GM19397 (cell line): ENCODE results near the gene NTRK3.
"Not testable (repeated sequence)": the region's sequence is repeated elsewhere in the genome, so short reads cannot be mapped to it uniquely, and the experiment has no call there.

Source experiments
- ATAC-seq: cut with Tn5 transposase; IDR thresholded peaks from one replicate; pipeline ENCODE4 v1.9.1; 2021; ENCODE audit warnings: mild to moderate bottlenecking, moderate library complexity; ENCODE audit not compliant: unreplicated experiment

The NTRK3 gene

GRCh38 chr15:87851497-87851896 lies 405.0 kb downstream of the NTRK3 start:
- no peak for ATAC-seq

GRCh38 chr15:87850916-87851315 lies 405.6 kb downstream of the NTRK3 start:
- no peak for ATAC-seq

- ATAC-seq, result no peak
These were observed 407.4 kb downstream of the NTRK3 start for GRCh38 chr15:87849181-87849580.

GRCh38 chr15:87848012-87848411 lies 408.5 kb downstream of the NTRK3 start:
- ATAC-seq, result no peak

GRCh38 chr15:87846746-87847145 lies 409.8 kb downstream of the NTRK3 start:
- no peak for ATAC-seq

GRCh38 chr15:87843312-87843711 lies 413.2 kb downstream of the NTRK3 start:
- no peak for ATAC-seq

- no peak for ATAC-seq
These were observed 415.0 kb downstream of the NTRK3 start for GRCh38 chr15:87841426-87841998.

- ATAC-seq, result not testable (repeated sequence)
These were observed 420.7 kb downstream of the NTRK3 start for GRCh38 chr15:87835830-87836229.

- ATAC-seq, result not testable (repeated sequence)
These were observed 423.2 kb downstream of the NTRK3 start for GRCh38 chr15:87833333-87833732.

GRCh38 chr15:87829332-87830050 lies 427.0 kb downstream of the NTRK3 start:
- no peak for ATAC-seq

GRCh38 chr15:87828608-87829007 lies 427.9 kb downstream of the NTRK3 start:
- no peak for ATAC-seq

- no peak for ATAC-seq
These were observed 429.4 kb downstream of the NTRK3 start for GRCh38 chr15:87827131-87827530.

- no peak for ATAC-seq
These were observed 430.3 kb downstream of the NTRK3 start for GRCh38 chr15:87826119-87826747.

- no peak for ATAC-seq
These were observed 437.8 kb downstream of the NTRK3 start for GRCh38 chr15:87818756-87819155.

- no peak for ATAC-seq
These were observed 439.0 kb downstream of the NTRK3 start for GRCh38 chr15:87817553-87817952.

GRCh38 chr15:87816811-87817210 lies 439.7 kb downstream of the NTRK3 start:
- no peak for ATAC-seq

GRCh38 chr15:87816016-87816415 lies 440.5 kb downstream of the NTRK3 start:
- ATAC-seq, result no peak
